CD4-positive, alpha-beta T cell (primary cell): Measurements from ENCODE around the gene MRPL1. TPM values are rescaled to one million over a fixed set of nuclear protein-coding genes. Genes with fewer than 3 reads are reported as not detected.

ENCODE experiments used
- ATAC-seq: fragments of 200-7000 bp; cut with Tn5 transposase; one replicate; pipeline ENCODE4 v1.10.0; 2022; ENCODE audit warnings: mild to moderate bottlenecking; ENCODE audit not compliant: poor library complexity
- CTCF ChIA-PET: fragments of 350-600 bp; sonication (Branson Sonifier 250); formaldehyde crosslinking; loops from one replicate; lab custom pipeline; 2021; ENCODE audit warnings: antibody characterized with exemption, inconsistent platforms; lab: Charles Lee
- POLR2A ChIA-PET: fragments of 350-600 bp; sonication (Branson Sonifier 250); formaldehyde crosslinking; loops from one replicate; lab custom pipeline; 2021; ENCODE audit warnings: antibody characterized with exemption, inconsistent platforms; lab: Charles Lee
- DNase-seq, 14 experiments: peaks; one replicate each; pipeline ENCODE4 v3.0.0-alpha.2; 2013 to 2020; ENCODE audit warnings: mixed read lengths in 2 of 14
- H3K27ac ChIP-seq, 2 donors: one replicate each; pipeline versions ENCODE4 v1.5.1 to v1.7.0; 2013; ENCODE audit warnings: low read length in 2 of 2, low read depth in 1 of 2, mild to moderate bottlenecking in 1 of 2
- H3K27me3 ChIP-seq, 2 experiments: 1 replicate in 1 of 2; 2 replicates in 1 of 2; pipeline versions ENCODE4 v1.6.1 to v1.7.0; 2013; ENCODE audit warnings: low read length in 2 of 2, control low read depth in 1 of 2, mild to moderate bottlenecking in 1 of 2, moderate library complexity in 1 of 2; ENCODE audit not compliant: insufficient read depth in 2 of 2, control insufficient read depth in 1 of 2
- H3K36me3 ChIP-seq: one replicate; pipeline ENCODE4 v1.6.1; 2013; ENCODE audit warnings: low read length, control low read depth; ENCODE audit not compliant: insufficient read depth
- H3K4me1 ChIP-seq: one replicate; pipeline ENCODE4 v1.6.1; 2013; ENCODE audit warnings: low read length, control low read depth; ENCODE audit not compliant: insufficient read depth
- H3K4me3 ChIP-seq: one replicate; pipeline ENCODE4 v1.5.1; 2013; ENCODE audit warnings: mild to moderate bottlenecking, low read length, moderate library complexity
- H3K9me3 ChIP-seq, 2 experiments: 1 replicate in 1 of 2; 2 replicates in 1 of 2; pipeline versions ENCODE4 v1.6.1 to v1.7.0; 2013; ENCODE audit warnings: low read length in 2 of 2, mild to moderate bottlenecking in 2 of 2, control low read depth in 1 of 2, moderate library complexity in 1 of 2; ENCODE audit not compliant: control insufficient read depth in 1 of 2, insufficient read depth in 1 of 2
- H3K27ac Mint-ChIP-seq: one replicate; pipeline ENCODE4 v1.8.0; 2020; ENCODE audit warnings: mixed read lengths
- H3K27me3 Mint-ChIP-seq: one replicate; pipeline ENCODE4 v1.8.0; 2021; ENCODE audit warnings: mixed read lengths
- H3K36me3 Mint-ChIP-seq: one replicate; pipeline ENCODE4 v1.8.0; 2021; ENCODE audit warnings: low read depth, mixed read lengths
- H3K4me1 Mint-ChIP-seq: one replicate; pipeline ENCODE4 v1.8.0; 2021; ENCODE audit warnings: low read depth, mixed read lengths
- H3K4me3 Mint-ChIP-seq: one replicate; pipeline ENCODE4 v1.8.0; 2020; ENCODE audit warnings: mild to moderate bottlenecking, mixed read lengths
- H3K9me3 Mint-ChIP-seq: one replicate; pipeline ENCODE4 v1.8.0; 2020; ENCODE audit warnings: mixed read lengths
- intact Hi-C, 2 experiments: fragments of 100-400 bp; cut with DNase I in 1 of 2; cut with micrococcal nuclease in 1 of 2; formaldehyde crosslinking; loops; one replicate each; pipeline versions ENCODE4 v1.15.1 to v1.9.0; 2023 to 2025; cut with DNase I, micrococcal nuclease
- total RNA-seq, 174 experiments: library from RNA in 2 of 174; stranded (reverse) in 2 of 174; gene quantifications; one replicate each; pipeline ENCODE4 v1.2.3 and lab custom pipeline; 2021 to 2026
- TF ChIP-seq, protein P1 (sequence below): fragments of 200-600 bp; IDR thresholded peaks from one replicate; pipeline ENCODE4 v1.8.0; 2022; ENCODE audit warnings: antibody characterized with exemption, mild to moderate bottlenecking

MRPL1 gene
- total RNA-seq, 2 experiments from 2014 or later, result 14.8 to 17.5 TPM

DNA sequence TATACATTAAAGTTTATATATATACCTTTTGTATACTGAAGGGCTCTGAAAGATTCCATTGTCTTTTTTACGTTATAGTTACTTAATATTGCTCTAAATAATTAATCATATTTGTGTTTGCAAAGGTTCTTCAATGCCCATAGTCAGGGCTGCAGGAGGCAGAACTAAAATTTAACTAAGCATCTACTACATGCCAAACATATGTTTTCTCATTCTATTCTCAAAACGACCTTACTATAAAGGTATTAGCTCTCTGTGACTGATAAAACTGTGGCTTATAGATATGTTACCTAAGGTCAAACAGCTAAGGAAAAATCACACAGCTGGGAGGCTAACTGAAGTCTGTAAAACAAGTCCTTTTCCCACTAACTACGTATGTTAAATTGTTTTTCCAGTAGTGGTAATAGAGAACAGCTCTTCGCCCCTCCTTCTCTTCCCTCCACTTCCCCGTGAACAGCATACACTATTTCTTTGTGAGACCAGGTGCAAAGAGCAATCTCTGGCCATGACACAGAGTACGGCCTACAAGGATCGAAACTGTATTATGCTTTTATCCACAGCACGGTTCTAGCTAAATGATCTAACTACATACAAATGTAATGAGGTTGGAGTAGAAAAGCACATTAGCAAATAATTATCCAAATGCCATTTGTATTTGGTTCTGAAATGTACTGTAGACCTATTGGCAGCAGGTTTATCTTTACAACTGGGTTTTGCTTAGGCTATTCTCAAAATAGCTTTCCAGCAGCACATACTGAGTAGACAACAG, 45.1 kb upstream of the MRPL1 start:
- H3K4me1 ChIP-seq, result peaks cover 24% of the 10 kb centered on the region
- DNase-seq, result peak in 2 of 14 experiments; percentile 19 to 22
- no peaks in the 10 kb centered on the region for H3K27me3 ChIP-seq

DNA sequence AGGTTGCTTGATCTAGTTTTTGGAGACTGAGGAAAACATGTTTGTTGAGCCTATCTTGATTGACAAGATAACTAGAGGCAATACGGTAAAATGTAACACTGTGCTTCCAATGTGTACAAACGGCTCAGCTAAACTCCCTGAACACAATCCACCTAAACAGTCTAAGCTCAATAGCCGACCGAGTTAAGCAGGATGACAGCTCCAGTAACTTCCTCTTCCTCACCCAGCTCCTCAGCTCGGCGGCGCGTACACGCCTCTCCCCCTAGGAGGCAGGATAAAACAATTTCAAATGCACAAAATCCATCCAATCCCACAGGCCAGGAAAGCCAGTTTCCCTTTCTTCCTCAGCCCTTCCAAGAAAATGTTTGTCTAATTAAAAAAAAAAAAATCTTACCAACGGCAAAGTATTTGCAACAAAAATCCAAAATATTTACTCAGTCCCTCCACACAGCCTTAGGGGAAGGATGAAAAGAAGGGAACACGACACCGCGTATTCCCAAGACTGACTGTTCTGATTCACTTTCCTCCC, 44.5 kb upstream of the MRPL1 start:
- Mint-ChIP-seq H3K4me1 (peaks cover 85% of the 10 kb centered on the region), H3K27me3 (peaks cover 4% of the 10 kb centered on the region), H3K9me3 (no peaks in the 10 kb centered on the region), H3K4me3 (peak overlapping the region; percentile 100), H3K27ac (peak overlapping the region; percentile 96), H3K36me3 (peaks cover 54% of the 10 kb centered on the region)
- peak overlapping the region; percentile 89 for H3K4me3 ChIP-seq
- H3K9me3 ChIP-seq, result no peaks in the 10 kb centered on the region
- ATAC-seq (peak; percentile 6), DNase-seq (peak in 13 of 14 experiments; percentile 19 to 76 (median 37))
- H3K36me3 ChIP-seq, result peaks cover 3% of the 10 kb centered on the region
- POLR2A ChIA-PET, result interaction anchor here (0.5 to 16.4 kb wide), 13 partner anchors 9 to 1879 kb away, joined by 3 to 1450 read pairs (median 4); partner anchors contain the start of gene MRPL1
- TF ChIP-seq, protein P1, sequence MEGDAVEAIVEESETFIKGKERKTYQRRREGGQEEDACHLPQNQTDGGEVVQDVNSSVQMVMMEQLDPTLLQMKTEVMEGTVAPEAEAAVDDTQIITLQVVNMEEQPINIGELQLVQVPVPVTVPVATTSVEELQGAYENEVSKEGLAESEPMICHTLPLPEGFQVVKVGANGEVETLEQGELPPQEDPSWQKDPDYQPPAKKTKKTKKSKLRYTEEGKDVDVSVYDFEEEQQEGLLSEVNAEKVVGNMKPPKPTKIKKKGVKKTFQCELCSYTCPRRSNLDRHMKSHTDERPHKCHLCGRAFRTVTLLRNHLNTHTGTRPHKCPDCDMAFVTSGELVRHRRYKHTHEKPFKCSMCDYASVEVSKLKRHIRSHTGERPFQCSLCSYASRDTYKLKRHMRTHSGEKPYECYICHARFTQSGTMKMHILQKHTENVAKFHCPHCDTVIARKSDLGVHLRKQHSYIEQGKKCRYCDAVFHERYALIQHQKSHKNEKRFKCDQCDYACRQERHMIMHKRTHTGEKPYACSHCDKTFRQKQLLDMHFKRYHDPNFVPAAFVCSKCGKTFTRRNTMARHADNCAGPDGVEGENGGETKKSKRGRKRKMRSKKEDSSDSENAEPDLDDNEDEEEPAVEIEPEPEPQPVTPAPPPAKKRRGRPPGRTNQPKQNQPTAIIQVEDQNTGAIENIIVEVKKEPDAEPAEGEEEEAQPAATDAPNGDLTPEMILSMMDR, result peak; percentile 35
- CTCF ChIA-PET, result interaction anchor here (0.6 to 3.0 kb wide), 9 partner anchors 8 to 142 kb away, joined by 3 to 34 read pairs (median 3); partner anchors contain the start of gene MRPL1
- intact Hi-C loops, result loop anchor here (2.0 to 5.0 kb wide), 3 partner anchors 15 to 56 kb away; no protein-coding TSS in a partner anchor
- peak overlapping the region; percentile 77 to 98 for H3K27ac ChIP-seq
- no peaks in the 10 kb centered on the region for H3K27me3 ChIP-seq
- peaks cover 30% of the 10 kb centered on the region for H3K4me1 ChIP-seq

More for the DNA sequence above, 45.1 kb upstream of the MRPL1 start:
- H3K36me3 Mint-ChIP-seq, result peaks cover 60% of the 10 kb centered on the region
- no peak for ATAC-seq
- H3K4me1 Mint-ChIP-seq, result peaks cover 85% of the 10 kb centered on the region
- H3K4me3 Mint-ChIP-seq, result peak overlapping the region; percentile 100
- Histone ChIP-seq H3K36me3 (peaks cover 3% of the 10 kb centered on the region), H3K4me3 (peak overlapping the region; percentile 89), H3K27ac (peak overlapping the region; percentile 77 to 98), H3K9me3 (no peaks in the 10 kb centered on the region)
- POLR2A ChIA-PET, result interaction anchor here (0.5 to 16.4 kb wide), 14 partner anchors 9 to 1878 kb away, joined by 3 to 1450 read pairs (median 4); partner anchors contain the start of gene MRPL1
- CTCF ChIA-PET, result interaction anchor here (0.6 to 3.0 kb wide), 9 partner anchors 8 to 142 kb away, joined by 3 to 34 read pairs (median 3); partner anchors contain the start of gene MRPL1
- peaks cover 4% of the 10 kb centered on the region for H3K27me3 Mint-ChIP-seq
- intact Hi-C loops, result loop anchor here (2.0 to 5.0 kb wide), 3 partner anchors 15 to 55 kb away; no protein-coding TSS in a partner anchor
- peak overlapping the region; percentile 96 for H3K27ac Mint-ChIP-seq
- TF ChIP-seq, protein P1, result no peak
- H3K9me3 Mint-ChIP-seq, result no peaks in the 10 kb centered on the region
